Stimulated activated CD4-positive, alpha-beta T cell treated with anti-CD3 and anti-CD28 coated beads, Interleukin-12 subunit alpha, Interleukin-12 subunit beta, amount 100 ng/mL, for 48 hours (primary cell): Measurements from ENCODE around the gene CKB.

ENCODE experiments used
- DNase-seq, 3 donors: peaks; one replicate each; pipeline ENCODE4 v3.0.0-alpha.2; 2020; ENCODE audit warnings: low read depth in 2 of 3, low spot score in 1 of 3

CKB gene

GRCh38 chr14:103538291-103539055 is 15.8 kb upstream of the CKB start:
- DNase-seq = no peak

- no peak for DNase-seq
Measured at GRCh38 chr14:103537175-103537990, 14.8 kb upstream of the CKB start.

GRCh38 chr14:103536693-103537092 is 14.1 kb upstream of the CKB start:
- no peak for DNase-seq

GRCh38 chr14:103535891-103536565 is 13.4 kb upstream of the CKB start:
- no peak for DNase-seq

GRCh38 chr14:103535081-103535890 is 12.7 kb upstream of the CKB start:
- DNase-seq = no peak

- no peak for DNase-seq
Measured at GRCh38 chr14:103534576-103535061, 12.0 kb upstream of the CKB start.

DNA sequence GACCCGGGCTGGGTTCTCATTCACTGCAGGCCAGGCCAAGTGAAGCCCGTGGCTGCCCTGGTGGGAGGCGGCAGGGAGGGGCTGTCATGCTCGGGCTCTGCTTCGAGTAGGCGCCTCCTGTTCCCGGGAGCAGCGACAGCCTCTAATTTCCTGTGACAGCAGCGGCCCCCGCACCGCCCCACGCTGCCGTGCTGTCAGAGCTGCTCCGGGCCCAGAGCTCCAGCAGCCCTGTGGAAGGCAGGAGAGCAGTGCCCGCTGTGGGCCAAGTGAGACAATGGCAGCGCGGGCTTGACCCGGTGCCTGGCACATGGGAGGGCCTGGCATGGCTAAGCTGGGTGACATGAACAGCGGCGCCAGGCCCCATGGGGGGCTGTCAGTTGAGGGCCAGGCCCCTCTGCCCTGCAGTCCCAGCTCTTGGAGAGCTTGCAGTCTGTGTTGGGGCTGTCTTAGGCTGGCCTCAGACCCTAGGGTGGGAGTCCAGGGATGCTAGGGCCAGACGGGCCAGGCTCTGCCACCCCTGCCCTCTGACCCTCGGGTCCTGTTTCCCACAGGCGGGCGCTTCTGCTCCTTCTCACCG is 11.5 kb upstream of the CKB start:
- no peak for DNase-seq

GRCh38 chr14:103533137-103533998 is 10.7 kb upstream of the CKB start:
- DNase-seq = no peak

DNA sequence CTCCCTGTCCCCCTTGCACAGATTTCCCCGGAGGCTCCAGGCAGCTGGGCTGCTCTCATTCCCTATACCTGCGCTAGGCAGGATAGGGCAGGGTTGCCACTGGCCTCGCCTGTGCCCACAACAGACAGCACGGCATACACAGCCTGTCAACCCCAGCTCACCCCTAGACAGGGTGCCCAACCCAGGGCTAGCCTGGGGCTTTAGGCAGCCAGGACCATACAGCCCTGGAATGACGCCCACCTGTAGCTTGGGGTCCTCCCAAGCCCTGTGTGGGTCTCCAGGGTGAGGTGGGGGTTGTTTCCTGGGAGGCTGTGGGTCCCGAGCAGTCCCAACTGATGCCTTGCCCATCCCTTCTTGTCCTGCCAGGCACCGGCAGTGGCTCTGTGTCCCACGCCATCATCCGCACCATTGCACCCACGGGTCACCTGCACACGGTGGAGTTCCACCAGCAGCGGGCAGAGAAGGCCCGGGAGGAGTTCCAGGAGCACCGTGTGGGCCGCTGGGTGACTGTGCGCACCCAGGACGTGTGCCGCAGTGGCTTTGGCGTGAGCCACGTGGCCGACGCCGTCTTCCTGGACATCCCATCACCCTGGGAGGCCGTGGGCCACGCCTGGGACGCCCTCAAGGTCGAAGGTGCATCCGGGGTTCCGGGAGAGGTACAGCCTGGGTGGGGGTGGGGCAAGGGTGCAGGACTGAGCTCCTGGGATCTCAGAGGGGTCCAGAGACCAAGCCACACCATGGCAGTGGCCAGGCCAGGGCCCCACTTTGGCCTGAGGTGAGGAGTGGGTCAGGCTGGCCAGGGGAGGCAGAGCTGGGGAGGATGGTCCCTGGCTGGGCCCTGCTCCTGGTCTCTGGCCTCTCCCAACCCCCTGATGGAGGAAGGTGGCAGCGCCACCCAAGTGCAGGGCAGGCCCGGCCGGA is 9.8 kb upstream of the CKB start:
- no peak for DNase-seq

GRCh38 chr14:103531421-103532215 is 9.0 kb upstream of the CKB start:
- DNase-seq = no peak

GRCh38 chr14:103530831-103531230 is 8.2 kb upstream of the CKB start:
- DNase-seq = no peak

- DNase-seq = no peak
Measured at GRCh38 chr14:103530390-103530789, 7.8 kb upstream of the CKB start.

- DNase-seq = no peak
Measured at GRCh38 chr14:103529383-103530365, 7.0 kb upstream of the CKB start.

- DNase-seq = peak; percentile 56 to 71 (median 60)
Measured at GRCh38 chr14:103528587-103529382, 6.2 kb upstream of the CKB start, which contains the start of gene TRMT61A. Gene TRMT61A (plus strand): TSS chr14:103529196. CDS start chr14:103529979, 783 bp downstream.

DNA sequence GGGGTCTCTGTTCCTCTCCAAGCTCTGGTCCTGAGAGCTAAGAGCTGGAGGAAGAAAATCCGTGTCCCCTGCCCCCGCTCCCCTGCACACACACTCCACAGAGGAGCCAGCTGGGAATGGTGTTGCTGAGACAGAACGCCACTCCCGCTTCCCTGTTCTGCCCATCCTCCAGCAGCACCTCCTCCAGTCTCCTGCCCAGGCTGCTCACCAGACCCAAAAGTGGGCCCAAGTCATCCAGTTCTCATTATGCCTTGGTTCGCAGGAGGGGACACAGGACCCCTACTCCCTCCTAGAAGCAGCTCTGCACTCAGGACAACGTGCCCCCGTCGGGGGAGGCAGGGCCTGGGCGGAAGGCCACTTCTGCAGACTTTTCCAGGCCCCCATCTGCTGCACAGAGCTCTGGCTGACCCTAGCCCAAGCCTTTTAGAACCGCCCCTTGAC is 5.5 kb upstream of the CKB start:
- no peak for DNase-seq
